K562 (cell line): ENCODE results near the gene ASS1. TPM values are rescaled to one million over a fixed set of nuclear protein-coding genes. Genes with fewer than 3 reads are reported as not detected.
A peak's percentile ranks its signal among the peaks of the same experiment; 100 is the strongest.

Experiments used
- ATF1 ChIP-seq, 2 experiments: fragments of 450-650 bp in 1 of 2; IDR thresholded peaks; 2 replicates each; pipeline ENCODE4 v1.6.1; 2016; ENCODE audit warnings: missing compliant biosample characterization in 1 of 2, missing genetic modification characterization in 1 of 2
- FOXA1 ChIP-seq: fragments of 450-650 bp; IDR thresholded peaks from 2 replicates; pipeline ENCODE4 v1.6.1; 2016; ENCODE audit warnings: mild to moderate bottlenecking, borderline replicate concordance
- FOXA3 ChIP-seq, 2 experiments: fragments of 450-650 bp in 1 of 2; sonication (generic) in 1 of 2; formaldehyde crosslinking; IDR thresholded peaks in 1 of 2; conservative IDR thresholded peaks in 1 of 2; 2 replicates each; pipeline versions ENCODE4 v1.4.0 to v1.8.0; 2020 to 2022; ENCODE audit warnings: mild to moderate bottlenecking in 2 of 2, missing genetic modification reagents in 1 of 2
- FOXJ2 ChIP-seq: fragments of 200-800 bp; sonication (Bioruptor generic); IDR thresholded peaks from 2 replicates; pipeline ENCODE4 v1.6.1; 2016; ENCODE audit warnings: missing genetic modification characterization, missing compliant biosample characterization
- FOXJ3 ChIP-seq: sonication (generic); formaldehyde crosslinking; IDR thresholded peaks from 2 replicates; pipeline ENCODE4 v1.4.0; 2020; ENCODE audit warnings: mild to moderate bottlenecking, missing genetic modification reagents
- HCFC1 ChIP-seq: IDR thresholded peaks from 2 replicates; pipeline ENCODE4 v1.6.1; 2012; ENCODE audit warnings: low read depth, low read length, improper control_type of control experiment
- ILF3 ChIP-seq: fragments of 450-650 bp; IDR thresholded peaks from 2 replicates; pipeline ENCODE4 v1.6.1; 2018; ENCODE audit warnings: antibody characterized with exemption, mild to moderate bottlenecking, moderate library complexity, borderline replicate concordance
- NBN ChIP-seq: fragments of 450-650 bp; IDR thresholded peaks from 2 replicates; pipeline ENCODE4 v1.6.1; 2016; ENCODE audit warnings: low read depth, mild to moderate bottlenecking
- NFE2 ChIP-seq: IDR thresholded peaks from 2 replicates; pipeline ENCODE4 v1.6.1; 2014; ENCODE audit warnings: antibody characterized with exemption, low read depth
- NFIC ChIP-seq: fragments of 450-650 bp; IDR thresholded peaks from 2 replicates; pipeline ENCODE4 v1.6.1; 2017; ENCODE audit warnings: mild to moderate bottlenecking, inconsistent platforms
- RBFOX2 ChIP-seq: fragments of 200-400 bp; formaldehyde crosslinking; IDR thresholded peaks from 2 replicates; pipeline ENCODE4 v1.6.1; 2017; ENCODE audit warnings: low read depth, mild to moderate bottlenecking, low read length, moderate library complexity
- RBM14 ChIP-seq: fragments of 200-400 bp; formaldehyde crosslinking; IDR thresholded peaks from 2 replicates; pipeline ENCODE4 v1.6.1; 2018; ENCODE audit warnings: low read depth, mild to moderate bottlenecking, low read length, moderate library complexity, borderline replicate concordance; ENCODE audit not compliant: insufficient read depth
- RBM22 ChIP-seq: fragments of 200-400 bp; formaldehyde crosslinking; IDR thresholded peaks from 2 replicates; pipeline ENCODE4 v1.6.1; 2018; ENCODE audit warnings: low read length, low read depth; ENCODE audit not compliant: poor library complexity, severe bottlenecking
- RBM25 ChIP-seq: fragments of 200-400 bp; formaldehyde crosslinking; IDR thresholded peaks from 2 replicates; pipeline ENCODE4 v1.6.1; 2018; ENCODE audit warnings: low read length, low read depth, moderate library complexity; ENCODE audit not compliant: severe bottlenecking
- SREBF2 ChIP-seq: sonication (generic); formaldehyde crosslinking; IDR thresholded peaks from 2 replicates; pipeline ENCODE4 v1.4.0; 2020; ENCODE audit warnings: mild to moderate bottlenecking, missing genetic modification reagents
- SRSF7 ChIP-seq: fragments of 200-400 bp; formaldehyde crosslinking; optimal IDR thresholded peaks from 2 replicates; pipeline ENCODE3; 2017; ENCODE audit warnings: mild to moderate bottlenecking, low read depth, low read length
- SRSF9 ChIP-seq: fragments of 200-400 bp; formaldehyde crosslinking; IDR thresholded peaks from 2 replicates; pipeline ENCODE4 v1.6.1; 2017; ENCODE audit warnings: low read depth, low read length, borderline replicate concordance
- THAP12 ChIP-seq: fragments of 250-450 bp; sonication (Bioruptor Pico); IDR thresholded peaks from 2 replicates; pipeline ENCODE4 v1.9.0; 2021; ENCODE audit warnings: mild to moderate bottlenecking, inconsistent platforms
- THRAP3 ChIP-seq: fragments of 450-650 bp; IDR thresholded peaks from 2 replicates; pipeline ENCODE4 v1.6.1; 2016; ENCODE audit warnings: mild to moderate bottlenecking, inconsistent platforms, borderline replicate concordance
- ZNF583 ChIP-seq: fragments of 250-450 bp; sonication (Bioruptor Pico); IDR thresholded peaks from 2 replicates; pipeline ENCODE4 v1.4.0; 2020
- ZNF589 ChIP-seq: fragments of 200-800 bp; sonication (Bioruptor generic); IDR thresholded peaks from 2 replicates; pipeline ENCODE4 v1.6.1; 2016; ENCODE audit warnings: low read depth, missing genetic modification characterization, missing compliant biosample characterization
- ZNF764 ChIP-seq: fragments of 250-450 bp; sonication (Bioruptor Pico); IDR thresholded peaks from 2 replicates; pipeline ENCODE4 v1.4.0; 2020; ENCODE audit warnings: low read depth, mild to moderate bottlenecking, moderate library complexity
- polyA plus RNA-seq, 8 experiments: library from polyadenylated mRNA; depleted of rRNA in 4 of 8; stranded (reverse) in 5 of 8; unstranded in 3 of 8; fragments of >200 nt; fragmentation: Nextera tagmentation in 2 of 8; fragmentation: Illumina TruSeq in 1 of 8; extraction: Ambion mirVana in 2 of 8; extraction: Trizol in 1 of 8; gene quantifications; 2 replicates each; pipeline versions ENCODE4 v1.2.1 to v1.2.3, GENCODE V29; 2011 to 2014; ENCODE audit warnings: inconsistent platforms in 1 of 8, missing spikeins in 1 of 8
- total RNA-seq, 7 experiments: library from RNA; depleted of rRNA in 6 of 7; stranded (reverse); fragments of >200 nt in 6 of 7; fragmentation: Illumina TruSeq in 2 of 7; extraction: Trizol in 2 of 7; gene quantifications; 2 replicates each; pipeline versions ENCODE4 v1.2.1 to v1.2.3, GENCODE V29; 2011 to 2021; ENCODE audit warnings: low replicate concordance in 1 of 7
- TF ChIP-seq, protein P1 (sequence below), 2 experiments: fragments of 250-450 bp in 1 of 2; fragments of 450-650 bp in 1 of 2; sonication (Bioruptor Pico) in 1 of 2; IDR thresholded peaks; 2 replicates each; pipeline versions ENCODE4 v1.6.1 to v1.8.0; 2016 to 2021; ENCODE audit warnings: mild to moderate bottlenecking in 2 of 2, moderate library complexity in 2 of 2, missing compliant biosample characterization in 1 of 2, missing genetic modification characterization in 1 of 2

The ASS1 gene
- total and polyA plus RNA-seq, 9 of the 15 experiments (the other 6 are each of a cell fraction or from before 2014, with no cell fraction given): 1.5 to 5.7 (median 3.7) TPM

DNA sequence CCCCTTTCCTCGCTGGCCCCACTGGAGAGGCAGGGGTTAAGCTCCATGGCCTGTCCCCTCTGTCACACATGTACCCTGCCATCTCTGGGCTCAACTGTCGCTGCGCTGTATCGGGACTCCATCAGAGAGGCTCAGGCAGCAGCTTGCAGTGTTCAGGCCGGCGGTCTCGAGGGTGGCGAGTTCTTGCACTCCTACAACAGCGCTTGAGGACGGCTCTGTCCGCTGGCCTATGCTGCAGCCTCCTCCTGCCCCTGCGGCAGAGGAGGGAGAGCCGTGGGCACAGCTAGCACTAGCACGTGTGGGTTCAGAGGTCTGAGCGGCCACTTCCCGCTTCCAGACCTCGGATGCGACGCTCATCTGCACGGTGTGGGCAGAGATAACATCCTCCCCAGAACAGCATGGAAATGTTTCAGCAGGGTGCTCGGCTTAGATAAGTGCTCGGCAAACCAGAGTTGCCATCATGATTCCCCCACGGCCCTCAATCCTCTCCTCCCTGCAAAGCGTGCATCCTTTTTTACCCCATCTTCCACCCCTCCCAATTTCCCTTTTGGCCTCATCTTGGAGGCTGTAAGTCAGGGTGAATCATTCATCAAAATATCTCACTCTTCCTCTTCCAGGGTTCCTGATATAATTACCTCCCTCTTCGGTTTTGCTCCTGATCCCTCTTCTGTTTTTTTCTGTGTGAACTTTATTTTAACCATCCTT is 92.7 kb downstream of the ASS1 start (continued):
- TF ChIP-seq ZNF583 (CRISPR knock-in tag) (peak; percentile 83; the same call in 1 of the 2 replicates), HCFC1 (no peak), RBM14 (no peak), RBFOX2 (peak; percentile 79), ZNF589 (CRISPR knock-in tag) (peak; percentile 94), RBM22 (no peak), FOXJ3 (no peak), ILF3 (no peak), THRAP3 (no peak), THAP12 (CRISPR knock-in tag) (peak; percentile 65; the same call in 1 of the 2 replicates), NFE2 (peak; percentile 49), NBN (peak; percentile 92), ZNF764 (CRISPR knock-in tag) (no peak), FOXA3 (CRISPR knock-in tag; conservative IDR thresholded peaks at IDR 0.05 in 1 of 2, IDR thresholded peaks at IDR 0.05 in 1 of 2) (peak in 1 of 2 experiments; percentile 56; a peak in 1 of 4 replicates), SRSF7 (no peak), NFIC (peak; percentile 95), SRSF9 (no peak), FOXJ2 (tag) (no peak), SREBF2 (CRISPR knock-in tag) (no peak), ATF1 (CRISPR knock-in tag; IDR thresholded peaks at IDR 0.05) (no peak), ATF1 (tag; IDR thresholded peaks at IDR 0.05) (peak; percentile 84), FOXA1 (no peak), RBM25 (no peak)
- TF ChIP-seq, protein P1, sequence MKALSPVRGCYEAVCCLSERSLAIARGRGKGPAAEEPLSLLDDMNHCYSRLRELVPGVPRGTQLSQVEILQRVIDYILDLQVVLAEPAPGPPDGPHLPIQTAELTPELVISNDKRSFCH (CRISPR knock-in tag; IDR thresholded peaks at IDR 0.05): no peak
- TF ChIP-seq, protein P1 (tag; IDR thresholded peaks at IDR 0.05): peak; percentile 84
